Measurements from ENCODE around the gene SULF2.

DNA sequence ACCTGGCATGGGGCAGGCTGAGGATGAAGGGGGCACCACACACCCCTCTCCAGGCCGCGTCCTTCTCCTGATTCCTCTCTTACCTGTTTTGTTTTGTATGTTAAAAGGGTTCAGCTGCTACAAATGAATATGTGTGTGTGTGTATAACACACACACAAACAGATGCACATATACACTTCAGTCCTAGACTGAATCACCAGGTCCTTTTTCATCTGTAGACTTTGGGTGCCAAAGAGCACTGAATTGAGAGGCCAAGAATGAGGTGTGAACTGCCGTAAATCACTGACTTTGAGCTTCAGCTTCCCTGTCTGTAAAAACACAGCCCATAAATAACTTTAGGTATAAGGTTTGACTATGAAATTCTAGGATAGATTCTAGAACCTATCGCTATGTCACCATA, 40.5 kb downstream of the SULF2 start:
- TF ChIP-seq YY1 (IDR thresholded peaks at IDR 0.05; ENCODE audit: insufficient read depth, insufficient read length) (no peak), ZNF274 (IDR thresholded peaks at IDR 0.05; ENCODE audit: low read depth, low read length) (no peak)
